HG02885 (cell line): ENCODE measurements around the gene PPA1.
"Not testable (repeated sequence)": the region's sequence is repeated elsewhere in the genome, so short reads cannot be mapped to it uniquely, and the experiment has no call there.

Experiments
- ATAC-seq: cut with Tn5 transposase; IDR thresholded peaks from one replicate; pipeline ENCODE4 v1.9.1; 2021; ENCODE audit warnings: mild to moderate bottlenecking; ENCODE audit not compliant: unreplicated experiment, poor library complexity

The PPA1 gene

GRCh38 chr10:70255329-70256299 lies 22.4 kb upstream of the PPA1 start:
- no peak for ATAC-seq

GRCh38 chr10:70254778-70255328 lies 21.6 kb upstream of the PPA1 start:
- ATAC-seq, result no peak

- no peak for ATAC-seq
Observed at GRCh38 chr10:70253878-70254765, 20.9 kb upstream of the PPA1 start.

- no peak for ATAC-seq
Observed at GRCh38 chr10:70250961-70251680, 17.9 kb upstream of the PPA1 start.

- no peak for ATAC-seq
Observed at GRCh38 chr10:70247360-70247759, 14.1 kb upstream of the PPA1 start.

GRCh38 chr10:70241081-70241480 lies 7.9 kb upstream of the PPA1 start:
- no peak for ATAC-seq

GRCh38 chr10:70239986-70240385 lies 6.8 kb upstream of the PPA1 start:
- ATAC-seq, result not testable (repeated sequence)

GRCh38 chr10:70239077-70239976 lies 6.1 kb upstream of the PPA1 start:
- ATAC-seq, result not testable (repeated sequence)

GRCh38 chr10:70237958-70238536 lies 4.8 kb upstream of the PPA1 start:
- ATAC-seq, result not testable (repeated sequence)

GRCh38 chr10:70234668-70235447 lies 1.6 kb upstream of the PPA1 start:
- no peak for ATAC-seq

GRCh38 chr10:70233939-70234300 lies 691 bp upstream of the PPA1 start:
- no peak for ATAC-seq

GRCh38 chr10:70232859-70233108 lies 445 bp downstream of the PPA1 start:
- no peak for ATAC-seq

GRCh38 chr10:70232155-70232858 lies 922 bp downstream of the PPA1 start:
- no peak for ATAC-seq

GRCh38 chr10:70228491-70228890 lies 4.7 kb downstream of the PPA1 start:
- ATAC-seq, result no peak

GRCh38 chr10:70227548-70228320 lies 5.5 kb downstream of the PPA1 start:
- no peak for ATAC-seq

GRCh38 chr10:70223728-70224127 lies 9.5 kb downstream of the PPA1 start:
- no peak for ATAC-seq
